Measurements from ENCODE around the gene PDIA6.

PDIA6 gene

DNA sequence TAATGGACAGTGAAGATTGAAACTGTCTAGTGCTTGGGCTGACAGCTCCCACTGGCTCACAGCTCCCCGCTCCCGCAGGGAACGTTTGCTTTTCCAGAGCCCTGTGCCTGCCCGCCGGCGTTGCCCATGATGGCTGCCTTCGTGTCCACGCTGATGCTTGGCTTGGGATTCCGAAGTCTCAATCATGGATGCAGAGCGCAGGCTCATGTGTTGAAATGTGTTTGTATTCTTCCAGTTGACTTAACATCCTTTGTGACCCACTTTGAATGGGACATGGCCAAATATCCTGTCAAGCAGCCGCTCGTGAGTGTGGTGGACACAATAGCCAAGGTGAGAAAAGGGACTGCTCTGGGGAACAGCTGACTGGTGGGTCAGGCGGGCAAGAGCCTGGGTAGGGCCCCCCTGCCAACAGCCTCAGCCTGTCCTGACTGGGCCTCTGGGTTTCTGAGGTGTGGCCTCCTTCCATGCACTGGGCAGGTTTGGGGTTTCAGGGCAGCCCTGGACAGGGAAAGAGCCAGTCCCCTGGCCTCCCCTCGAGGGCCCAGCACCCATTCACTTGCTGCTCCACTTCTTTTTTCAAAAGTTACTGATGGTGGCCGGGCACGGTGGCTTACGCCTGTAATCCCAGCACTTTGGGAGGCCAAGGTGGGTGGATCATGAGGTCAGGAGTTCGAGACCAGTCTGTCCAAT, 48.3 kb downstream of the PDIA6 start:
- no peak for DNase-seq (ENCODE audit: low read depth)

DNA sequence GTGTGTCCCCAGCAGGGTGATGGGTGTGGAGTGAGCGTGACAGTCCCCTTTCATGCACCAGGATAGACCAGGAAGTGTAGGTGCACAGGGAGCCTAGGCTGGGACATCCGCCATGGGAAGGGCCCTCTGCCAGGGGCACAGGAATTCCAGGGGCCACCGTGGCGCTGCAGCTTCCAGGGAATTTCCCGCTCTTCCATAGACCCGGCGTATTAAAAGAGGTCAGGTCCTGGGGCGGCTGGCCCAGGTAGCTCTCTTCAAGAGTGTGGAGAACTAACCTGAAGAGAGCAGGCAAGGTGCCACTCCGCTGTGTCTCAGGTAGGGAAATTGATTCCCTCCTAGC, 49.2 kb downstream of the PDIA6 start:
- DNase-seq (ENCODE audit: low read depth): no peak

DNA sequence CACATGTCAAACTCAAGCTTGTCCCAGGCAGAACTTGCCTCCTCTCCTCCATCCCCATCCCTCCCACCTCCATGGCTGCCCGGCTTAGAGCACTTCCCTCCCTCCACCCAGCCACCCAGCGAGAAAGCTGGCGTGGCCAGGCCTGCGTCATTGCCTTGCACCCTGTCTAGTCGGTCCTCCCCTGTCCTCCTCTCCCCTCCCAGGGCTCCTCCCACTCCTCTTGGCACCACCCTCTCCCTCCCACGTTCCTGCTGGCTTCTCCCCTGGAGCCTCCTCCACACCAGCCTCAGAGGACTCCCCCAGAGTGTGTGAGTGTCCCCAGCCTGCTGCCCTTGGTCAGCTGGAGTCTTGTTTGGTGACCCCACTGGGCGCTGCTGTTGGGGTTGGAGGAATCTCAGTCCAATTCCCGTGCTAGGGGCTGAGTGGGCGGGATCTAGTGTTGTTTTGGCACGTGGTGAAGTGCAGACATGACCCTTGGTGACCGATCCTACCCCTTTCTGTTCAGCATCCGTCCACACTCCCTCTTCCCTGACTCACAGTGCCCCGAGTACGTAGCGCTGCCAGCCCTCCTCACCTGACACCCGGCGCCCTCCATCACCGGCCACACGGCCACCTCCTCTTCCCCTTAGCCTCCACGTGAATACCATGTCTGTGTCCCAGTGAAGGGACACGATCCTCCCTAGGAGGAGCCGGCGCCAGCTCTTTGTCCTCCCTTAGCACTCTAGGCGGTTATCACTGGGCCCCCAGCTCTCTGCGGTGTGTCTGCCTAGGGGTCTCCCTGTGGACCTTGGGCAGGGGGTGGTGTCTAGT, 49.7 kb downstream of the PDIA6 start:
- DNase-seq (ENCODE audit: low read depth): no peak

DNA sequence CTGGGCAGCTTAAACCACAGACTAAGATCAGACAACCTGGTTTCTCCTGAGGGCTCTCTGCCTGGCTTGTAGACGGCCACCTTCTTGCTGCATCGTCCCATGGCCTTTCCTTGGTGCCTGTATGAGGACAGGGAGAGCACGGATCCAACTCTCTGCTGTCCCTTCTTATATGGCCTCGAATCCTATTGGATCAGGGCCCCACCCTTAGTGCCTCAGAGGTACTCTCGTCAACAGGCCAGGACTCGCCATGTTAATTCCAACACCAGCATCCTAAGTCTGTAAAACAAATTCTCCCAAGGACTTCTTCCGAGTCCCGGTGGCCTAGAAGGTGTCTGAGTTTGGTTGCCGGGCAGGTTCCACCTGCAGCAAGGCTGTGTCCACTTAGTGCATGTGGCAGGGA, 51.0 kb downstream of the PDIA6 start:
- no peak for DNase-seq (ENCODE audit: low read depth)

DNA sequence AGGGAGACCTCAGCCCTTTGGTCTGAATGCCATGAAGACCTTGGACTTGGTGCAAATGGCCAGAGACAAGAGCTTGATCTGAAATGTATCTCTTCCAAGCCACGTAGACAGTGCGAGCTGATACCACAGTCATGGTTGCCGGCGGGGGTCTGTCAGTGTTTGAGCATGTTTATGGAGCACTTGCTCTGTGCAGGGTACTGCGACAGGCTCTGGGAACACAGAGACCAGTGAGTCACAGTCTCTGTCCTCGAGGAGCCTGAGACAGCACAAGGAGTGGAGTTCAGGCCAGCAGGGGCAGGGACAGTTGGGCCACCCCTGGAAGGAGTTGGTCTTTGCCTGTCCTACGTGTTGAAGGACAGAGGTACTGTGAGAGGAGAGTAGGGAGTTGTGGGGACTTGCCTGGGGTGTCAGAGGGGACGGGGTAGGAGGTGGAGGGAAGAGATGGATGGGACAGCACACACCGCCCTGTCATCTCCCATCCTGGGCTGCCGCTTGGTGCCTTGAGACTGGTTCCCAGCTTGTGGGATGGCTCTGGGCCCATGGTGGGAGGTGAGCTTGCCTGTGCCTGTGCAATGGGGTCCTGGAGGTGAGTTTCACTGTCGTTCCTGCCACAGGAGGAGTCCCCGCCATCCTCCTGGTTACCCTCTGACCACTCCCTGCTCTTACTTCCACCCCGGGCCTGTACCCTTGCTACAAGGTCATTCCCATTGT, 51.6 kb downstream of the PDIA6 start:
- no peak for DNase-seq (ENCODE audit: low read depth)

DNA sequence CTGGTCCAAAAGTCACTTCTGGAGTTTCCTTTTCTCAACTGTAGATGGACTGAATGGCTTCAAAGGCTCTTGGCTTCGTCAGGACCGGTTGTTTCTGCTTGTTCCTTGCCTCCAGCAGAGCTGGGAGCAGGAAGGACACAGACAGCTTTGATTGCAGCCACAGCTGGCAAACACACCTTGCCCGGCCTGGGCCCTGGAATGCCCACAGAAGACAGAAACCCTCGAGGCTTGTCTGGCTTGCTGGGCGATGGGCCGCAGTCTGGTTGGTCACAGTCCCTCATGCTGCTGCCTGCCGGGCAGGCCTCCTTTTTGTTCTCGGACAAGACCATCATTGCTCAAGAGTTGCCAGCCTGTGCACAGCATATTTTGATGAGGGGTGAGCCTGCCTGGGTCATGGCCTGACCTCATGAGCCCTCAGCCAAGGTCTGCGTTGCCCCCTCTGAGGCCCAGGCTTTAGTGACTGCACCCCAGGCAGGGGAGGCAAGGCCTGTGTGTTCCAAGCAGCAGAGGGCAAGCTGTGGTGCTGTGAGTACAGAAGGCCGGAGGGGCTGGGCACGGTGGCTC, 53.4 kb downstream of the PDIA6 start:
- DNase-seq (ENCODE audit: low read depth): no peak

DNA sequence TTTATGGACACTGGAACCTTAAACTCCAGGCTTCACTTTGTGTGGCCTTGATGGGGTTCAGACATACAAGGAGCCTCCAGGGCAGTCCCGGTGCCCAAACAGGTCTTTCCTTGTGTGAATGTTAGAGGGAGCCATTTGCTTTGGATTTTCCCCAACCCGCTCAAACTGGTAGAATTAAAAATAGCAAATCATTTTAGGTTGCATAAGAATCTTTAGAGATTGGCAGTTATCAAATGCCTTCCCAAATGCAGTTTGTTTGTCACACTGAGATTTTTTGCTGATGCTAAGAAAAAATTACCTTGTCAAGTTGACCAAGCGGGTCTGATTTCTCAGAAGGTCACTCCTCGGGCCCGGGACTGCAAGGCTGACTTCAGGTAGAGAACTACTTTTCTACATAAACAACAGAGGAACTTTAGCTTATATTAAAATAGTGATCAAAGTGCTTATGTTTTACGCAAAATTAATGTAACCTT, 54.7 kb downstream of the PDIA6 start:
- no peak for DNase-seq (ENCODE audit: low read depth)

DNA sequence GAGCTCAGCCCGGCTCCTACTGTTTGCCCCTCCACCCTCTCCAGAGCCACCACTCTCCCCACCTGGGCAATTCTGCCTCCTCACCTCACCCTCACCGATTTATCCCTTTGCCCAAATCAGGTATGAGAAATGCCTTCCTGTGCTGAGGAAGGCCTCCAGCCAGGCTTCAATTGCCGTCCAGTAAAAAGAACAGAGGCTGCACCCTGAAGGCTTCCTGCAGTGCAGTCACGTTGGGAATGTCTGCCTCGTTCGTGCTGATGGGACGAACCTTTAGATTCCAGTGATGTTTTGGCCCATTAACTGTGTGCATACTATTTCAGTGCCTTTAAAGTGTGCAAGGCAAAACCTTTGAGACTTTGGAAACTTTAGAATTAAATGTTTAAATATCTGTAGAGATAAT, 57.0 kb downstream of the PDIA6 start:
- DNase-seq (ENCODE audit: low read depth): no peak

DNA sequence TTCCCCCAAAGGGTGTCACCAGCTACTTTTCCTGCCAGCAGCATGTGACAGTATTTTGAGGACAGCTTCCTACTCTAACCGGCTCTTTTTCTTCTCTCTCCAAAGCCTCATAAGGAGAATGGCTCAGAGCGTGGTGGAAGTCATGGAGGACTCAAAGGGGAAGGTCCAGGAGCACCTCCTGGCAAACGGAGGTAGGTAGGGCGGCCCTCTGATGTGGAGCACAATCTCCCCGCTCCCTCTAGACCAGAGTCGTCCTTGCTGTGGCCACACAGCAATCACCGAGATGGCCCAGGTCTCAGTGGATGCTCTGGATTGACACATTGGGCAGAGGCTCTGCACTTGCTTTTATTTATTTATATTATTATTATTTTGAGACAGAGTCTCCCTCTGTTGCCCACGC, 58.7 kb downstream of the PDIA6 start:
- DNase-seq (ENCODE audit: low read depth): no peak

DNA sequence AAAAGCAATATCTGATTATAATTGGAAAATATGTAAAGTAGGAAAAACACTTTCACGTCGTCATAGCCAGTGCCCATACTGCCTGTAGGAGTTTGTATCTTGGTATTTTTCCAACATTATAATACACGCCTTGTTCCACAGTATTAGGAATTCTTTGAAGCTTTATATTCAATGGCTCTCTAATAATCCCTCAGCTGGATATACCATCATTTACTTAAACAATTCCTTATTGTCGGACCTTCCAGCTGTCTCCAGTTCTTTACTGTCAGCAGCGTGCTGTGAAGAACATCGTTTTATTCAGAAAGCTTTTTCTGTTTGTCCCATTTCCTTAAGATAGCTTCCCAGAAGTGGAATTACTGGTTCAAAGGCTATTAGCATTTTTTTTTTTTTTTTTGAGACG, 59.4 kb downstream of the PDIA6 start:
- DNase-seq (ENCODE audit: low read depth): no peak

DNA sequence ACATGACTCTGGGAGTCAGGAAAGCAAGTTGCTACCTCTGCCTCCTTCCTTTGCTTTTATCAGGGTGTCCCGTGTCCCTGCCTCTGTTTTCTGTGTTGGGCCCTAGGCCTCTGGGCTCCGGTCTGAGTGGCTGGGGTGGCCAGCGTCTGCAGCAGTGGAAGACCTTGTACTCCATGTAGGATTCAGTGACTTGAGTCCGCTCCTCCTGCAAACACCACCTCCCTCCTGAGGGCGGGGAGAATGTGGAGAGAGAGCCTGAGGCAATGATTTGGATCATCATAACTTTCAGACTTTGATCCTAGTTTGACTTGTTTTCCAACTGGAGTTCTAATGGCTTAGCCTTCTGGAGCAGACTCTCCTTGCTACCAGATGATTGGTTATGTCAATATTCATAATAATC, 60.3 kb downstream of the PDIA6 start:
- no peak for DNase-seq (ENCODE audit: low read depth)

DNA sequence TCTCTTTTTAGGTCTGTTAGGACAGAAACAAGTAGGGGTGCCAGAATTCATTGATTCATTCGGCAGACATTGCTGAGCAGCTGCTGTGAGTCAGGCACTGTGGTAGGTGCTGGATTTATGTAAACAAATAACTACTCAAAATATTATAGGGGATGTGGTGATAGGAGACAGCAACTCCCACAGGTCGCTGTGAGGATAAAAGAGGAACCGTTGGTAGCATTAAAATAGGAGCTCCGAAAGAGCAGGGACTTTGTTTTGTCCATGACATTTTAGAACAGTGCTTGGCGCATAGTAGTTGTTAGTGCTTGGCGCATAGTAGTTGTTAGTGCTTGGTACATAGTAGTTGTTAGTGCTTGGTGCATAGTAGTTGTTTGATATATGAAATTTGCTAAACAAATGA, 62.0 kb downstream of the PDIA6 start:
- DNase-seq (ENCODE audit: low read depth): no peak

DNA sequence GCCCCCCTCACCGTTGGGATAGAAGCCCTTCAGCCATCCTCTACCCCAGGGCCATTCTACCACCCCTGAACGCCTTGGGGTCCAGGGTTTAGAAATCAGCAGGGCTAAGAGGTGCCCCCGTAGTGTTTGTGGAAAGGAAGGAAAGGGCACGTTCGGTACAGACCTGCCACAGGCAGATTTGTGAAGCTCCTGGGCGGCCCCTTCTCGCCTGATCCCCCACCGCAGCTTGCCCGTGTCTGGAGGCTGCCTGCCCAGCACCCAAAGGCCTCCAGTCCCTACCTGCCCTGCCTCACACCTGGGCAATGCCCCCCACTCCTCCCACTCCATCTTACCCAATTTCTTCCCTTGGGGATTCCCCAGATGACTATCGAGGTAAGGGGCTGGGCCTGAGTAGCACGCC, 69.9 kb downstream of the PDIA6 start:
- DNase-seq (ENCODE audit: low read depth): no peak

DNA sequence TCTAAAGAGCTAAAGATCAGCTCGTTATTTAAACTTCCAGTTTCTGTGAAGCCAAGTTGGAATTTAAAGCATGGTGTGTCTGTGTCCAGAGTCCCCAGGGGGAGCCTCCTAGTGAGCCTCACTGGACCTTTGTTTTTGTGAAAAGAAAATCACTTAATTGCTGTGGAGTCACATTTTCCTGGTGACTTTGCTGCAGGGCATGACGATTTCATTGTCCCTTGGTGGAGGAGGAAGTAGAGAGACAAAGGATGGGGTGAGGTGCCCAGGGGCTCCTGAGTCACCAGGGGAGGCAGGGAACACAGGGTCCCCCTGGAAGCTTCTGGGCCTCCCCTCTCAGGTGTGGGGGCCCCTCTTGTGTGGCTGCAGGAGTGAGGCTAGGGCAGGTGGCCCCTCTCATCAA, 71.4 kb downstream of the PDIA6 start:
- DNase-seq (ENCODE audit: low read depth): no peak

DNA sequence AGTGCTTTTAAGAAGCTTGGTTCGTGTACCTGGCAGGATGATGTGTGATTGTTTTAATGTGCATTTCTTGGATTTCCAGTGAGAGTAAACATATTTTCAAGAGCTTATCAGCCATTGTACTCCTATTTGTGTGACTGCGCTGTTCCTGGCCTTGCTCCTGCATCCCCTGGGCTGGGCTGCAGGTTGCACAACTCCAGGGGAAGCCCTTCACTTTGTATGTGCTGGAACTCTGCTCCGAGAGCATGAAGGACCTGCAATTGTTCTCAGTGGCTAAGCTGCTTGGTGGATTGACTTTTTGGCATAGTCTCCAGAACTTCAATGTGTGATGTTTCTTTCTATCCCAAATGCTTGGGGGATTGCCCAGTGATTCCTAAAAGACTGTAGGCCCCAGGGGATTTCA, 72.4 kb downstream of the PDIA6 start:
- DNase-seq (ENCODE audit: low read depth): no peak

DNA sequence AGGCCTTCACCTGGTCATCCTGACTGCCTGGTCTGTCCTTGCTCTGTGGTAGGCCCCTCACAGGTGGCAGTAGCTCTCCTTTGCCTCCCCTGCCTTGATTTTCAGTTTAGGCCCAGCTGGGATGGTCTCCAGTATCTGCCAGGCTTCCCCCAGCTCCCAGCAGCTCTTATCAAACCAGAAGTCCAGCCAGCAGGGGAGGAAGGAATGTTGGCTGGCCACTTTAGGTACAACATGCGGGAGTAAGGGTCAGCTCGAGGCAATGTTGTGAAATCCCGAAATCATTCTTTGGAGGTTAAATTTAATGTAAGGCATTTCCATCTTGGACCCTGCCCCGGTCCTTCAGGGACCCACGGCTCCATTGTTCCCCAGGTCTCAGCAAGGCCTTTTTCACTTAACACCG, 74.4 kb downstream of the PDIA6 start:
- DNase-seq (ENCODE audit: low read depth): no peak

DNA sequence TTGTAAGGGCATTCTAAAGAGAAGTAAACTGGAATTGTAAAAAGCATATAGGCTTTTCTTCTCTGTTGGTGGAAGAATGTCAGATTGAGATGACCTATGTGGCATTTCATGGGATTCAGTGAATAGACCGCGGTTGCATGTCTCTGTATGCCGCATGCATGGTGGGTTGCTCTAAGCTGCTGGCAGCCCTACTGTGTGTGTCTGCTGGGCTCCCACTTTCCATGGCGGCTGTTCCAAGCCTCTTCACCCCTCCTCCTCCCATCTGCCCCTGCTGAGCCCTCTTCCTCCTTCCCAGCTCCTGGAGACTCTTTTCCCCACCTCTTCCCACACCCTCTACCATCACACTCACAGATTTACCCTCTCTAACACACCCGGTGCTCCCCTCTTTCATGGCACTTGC, 78.6 kb downstream of the PDIA6 start:
- no peak for DNase-seq (ENCODE audit: low read depth)

DNA sequence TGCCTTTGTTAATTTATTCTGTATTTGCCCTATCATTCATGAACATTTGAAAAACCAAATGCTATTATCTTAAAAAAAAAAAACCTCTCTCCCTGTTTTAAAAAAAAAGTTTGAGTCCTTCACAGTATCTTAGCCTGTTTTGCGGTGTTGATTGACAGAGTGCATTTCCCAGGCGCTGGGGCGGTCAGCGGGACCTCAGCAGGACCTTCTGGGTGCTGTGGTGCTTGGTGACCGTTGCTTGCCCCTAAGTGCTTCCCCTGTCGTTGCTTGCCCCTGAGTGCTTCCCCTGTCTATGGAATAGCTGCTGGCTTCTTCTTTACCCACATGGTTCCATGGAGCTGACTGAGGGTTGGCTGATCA, 79.0 kb downstream of the PDIA6 start:
- no peak for DNase-seq (ENCODE audit: low read depth)

Data from fibroblast of gingiva (primary cell).